Mesenchymal stem cell (in vitro differentiated cells and primary cell): ENCODE results near the gene PHF20.

Experiments
- DNase-seq: peaks from one replicate; pipeline ENCODE4 v3.0.0-alpha.2; 2013
- H2AFZ ChIP-seq: one replicate; pipeline ENCODE4 v1.6.1; 2013; ENCODE audit warnings: low read depth, mild to moderate bottlenecking, control low read depth, inconsistent platforms, low read length, moderate library complexity
- H2AK5ac ChIP-seq: 2 replicates; pipeline ENCODE4 v1.6.1; 2013; ENCODE audit warnings: low read length, moderate library complexity, mild to moderate bottlenecking, inconsistent platforms; ENCODE audit not compliant: severe bottlenecking
- H2BK120ac ChIP-seq: one replicate; pipeline ENCODE4 v1.6.1; 2013; ENCODE audit warnings: low read depth, mild to moderate bottlenecking, inconsistent platforms, low read length, moderate library complexity
- H2BK12ac ChIP-seq, 2 experiments: one replicate each; pipeline ENCODE4 v1.6.1; 2013; ENCODE audit warnings: inconsistent platforms in 2 of 2, low read length in 2 of 2, mild to moderate bottlenecking in 2 of 2, moderate library complexity in 2 of 2, control low read depth in 1 of 2
- H2BK15ac ChIP-seq: one replicate; pipeline ENCODE4 v1.6.1; 2013; ENCODE audit warnings: mild to moderate bottlenecking, low read depth, inconsistent platforms; ENCODE audit not compliant: poor library complexity, severe bottlenecking
- H2BK5ac ChIP-seq: 2 replicates; pipeline ENCODE4 v1.6.1; 2013; ENCODE audit warnings: low read depth, mild to moderate bottlenecking, low read length, control low read depth, inconsistent platforms; ENCODE audit not compliant: poor library complexity, severe bottlenecking
- H3K14ac ChIP-seq, 2 experiments: one replicate each; pipeline ENCODE4 v1.6.1; 2013; ENCODE audit warnings: inconsistent platforms in 2 of 2, low read length in 2 of 2, control low read depth in 1 of 2, mild to moderate bottlenecking in 1 of 2, moderate library complexity in 1 of 2
- H3K18ac ChIP-seq, 2 experiments: one replicate each; pipeline ENCODE4 v1.6.1; 2013; ENCODE audit warnings: inconsistent platforms in 2 of 2, low read length in 2 of 2, control low read depth in 1 of 2, low read depth in 1 of 2, mild to moderate bottlenecking in 1 of 2
- H3K23ac ChIP-seq, 2 experiments: one replicate each; pipeline ENCODE4 v1.6.1; 2013; ENCODE audit warnings: inconsistent platforms in 2 of 2, low read length in 2 of 2, mild to moderate bottlenecking in 2 of 2, moderate library complexity in 2 of 2, control low read depth in 1 of 2
- H3K27ac ChIP-seq: 2 replicates; pipeline ENCODE4 v1.5.1; 2013; ENCODE audit warnings: mild to moderate bottlenecking, moderate library complexity, low read length, control low read depth, inconsistent platforms; ENCODE audit not compliant: poor library complexity, severe bottlenecking
- H3K27me3 ChIP-seq, 2 experiments: 2 replicates each; pipeline versions ENCODE4 v1.6.1 to v1.7.0; 2013; ENCODE audit warnings: low read length in 2 of 2, mild to moderate bottlenecking in 2 of 2, moderate library complexity in 2 of 2, control low read depth in 1 of 2, inconsistent platforms in 1 of 2; ENCODE audit not compliant: control insufficient read depth in 1 of 2, insufficient read depth in 1 of 2
- H3K36me3 ChIP-seq, 2 experiments: 2 replicates each; pipeline versions ENCODE4 v1.6.1 to v1.7.0; 2013; ENCODE audit warnings: low read length in 2 of 2, control low read depth in 1 of 2, inconsistent platforms in 1 of 2, low read depth in 1 of 2, mild to moderate bottlenecking in 1 of 2; ENCODE audit not compliant: insufficient read depth in 2 of 2, control insufficient read depth in 1 of 2
- H3K4ac ChIP-seq, 2 experiments: one replicate each; pipeline ENCODE4 v1.6.1; 2013; ENCODE audit warnings: inconsistent platforms in 2 of 2, low read length in 2 of 2, mild to moderate bottlenecking in 2 of 2, moderate library complexity in 2 of 2, control low read depth in 1 of 2, low read depth in 1 of 2
- H3K4me1 ChIP-seq: 2 replicates; pipeline ENCODE4 v1.6.1; 2013; ENCODE audit warnings: low read depth, low read length, control low read depth; ENCODE audit not compliant: control insufficient read depth, insufficient read depth
- H3K4me2 ChIP-seq: 2 replicates; pipeline ENCODE4 v1.6.1; 2013; ENCODE audit warnings: low read length, mild to moderate bottlenecking, inconsistent platforms; ENCODE audit not compliant: poor library complexity, severe bottlenecking
- H3K4me3 ChIP-seq, 2 experiments: 2 replicates each; pipeline versions ENCODE4 v1.5.1 to v1.7.0; 2013; ENCODE audit warnings: low read length in 2 of 2, mild to moderate bottlenecking in 2 of 2, control low read depth in 1 of 2, low read depth in 1 of 2; ENCODE audit not compliant: insufficient read depth in 1 of 2
- H3K79me1 ChIP-seq: replicated peaks from 2 replicates; pipeline ENCODE4 v1.6.1; 2013; ENCODE audit warnings: mild to moderate bottlenecking, control low read depth, low read length, inconsistent platforms; ENCODE audit not compliant: poor library complexity, severe bottlenecking
- H3K9ac ChIP-seq: 2 replicates; pipeline ENCODE4 v1.7.0; 2013; ENCODE audit warnings: mild to moderate bottlenecking, low read length, moderate library complexity
- H3K9me3 ChIP-seq: 2 replicates; pipeline ENCODE4 v1.7.0; 2013; ENCODE audit warnings: mild to moderate bottlenecking, low read length; ENCODE audit not compliant: control insufficient read depth
- H4K8ac ChIP-seq: one replicate; pipeline ENCODE4 v1.6.1; 2013; ENCODE audit warnings: inconsistent platforms, mild to moderate bottlenecking, low read length, moderate library complexity
- H4K91ac ChIP-seq: one replicate; pipeline ENCODE4 v1.6.1; 2013; ENCODE audit warnings: mild to moderate bottlenecking, low read length, inconsistent platforms
- WGBS: methylation state at CpG from one replicate; pipeline ENCODE4 v1.1.7; 2013; ENCODE audit warnings: mixed read lengths; 5-methylcytosine and 5-hydroxymethylcytosine counted together

The PHF20 gene

GRCh38 chr20:35903843-35904242 lies 132.0 kb downstream of the PHF20 start:
- Histone ChIP-seq H4K8ac (no peak overlapping the region), H3K4me2 (no peak overlapping the region), H3K27ac (no peak overlapping the region), H2BK15ac (no peak overlapping the region), H3K4ac (no peak overlapping the region), H3K18ac (no peak overlapping the region), H3K27me3 (no peaks in the 10 kb centered on the region), H2AK5ac (no peak overlapping the region), H2BK5ac (no peak overlapping the region), H3K4me1 (peaks cover 6% of the 10 kb centered on the region), H3K23ac (no peak overlapping the region), H3K4me3 (no peak overlapping the region), H3K9ac (no peak overlapping the region), H3K79me1 (peaks cover 21% of the 10 kb centered on the region), H3K36me3 (peaks cover 13 to 49% of the 10 kb centered on the region in 2 experiments), H3K9me3 (no peaks in the 10 kb centered on the region), H4K91ac (no peak overlapping the region), H3K14ac (no peak overlapping the region), H2BK120ac (no peak overlapping the region), H2BK12ac (no peak overlapping the region), H2AFZ (no peak overlapping the region)
- 95% methylated on average over 2 of the region's 3 CpGs for WGBS
- DNase-seq: no peak

- H4K8ac ChIP-seq: no peak overlapping the region
- H3K9ac ChIP-seq: no peak overlapping the region
- no peak overlapping the region for H3K27ac ChIP-seq
- H2AK5ac ChIP-seq: no peak overlapping the region
- no peak overlapping the region for H3K4me2 ChIP-seq
- H3K79me1 ChIP-seq: peaks cover 18% of the 10 kb centered on the region
- 95% methylated on average over 4 of the region's 4 CpGs for WGBS
- H3K23ac ChIP-seq: no peak overlapping the region
- no peak overlapping the region for H2BK12ac ChIP-seq
- no peak overlapping the region for H3K4ac ChIP-seq
- H4K91ac ChIP-seq: no peak overlapping the region
- no peak overlapping the region for H2BK120ac ChIP-seq
- peaks cover 6% of the 10 kb centered on the region for H3K4me1 ChIP-seq
- no peak for DNase-seq
- peaks cover 7 to 43% of the 10 kb centered on the region in 2 experiments for H3K36me3 ChIP-seq
- no peak overlapping the region for H2BK15ac ChIP-seq
- H2BK5ac ChIP-seq: no peak overlapping the region
- H3K9me3 ChIP-seq: no peaks in the 10 kb centered on the region
- no peak overlapping the region for H3K18ac ChIP-seq
- no peak overlapping the region for H3K14ac ChIP-seq
- H2AFZ ChIP-seq: no peak overlapping the region
- no peaks in the 10 kb centered on the region for H3K27me3 ChIP-seq
- H3K4me3 ChIP-seq: no peak overlapping the region
Measured at GRCh38 chr20:35904982-35905663, 133.3 kb downstream of the PHF20 start.

GRCh38 chr20:35907017-35907701 lies 135.3 kb downstream of the PHF20 start:
- H2AK5ac ChIP-seq: no peak overlapping the region
- no peak overlapping the region for H3K4me2 ChIP-seq
- H3K4me3 ChIP-seq: no peak overlapping the region
- peaks cover 20% of the 10 kb centered on the region for H3K79me1 ChIP-seq
- no peak overlapping the region for H4K8ac ChIP-seq
- DNase-seq: no peak
- H3K14ac ChIP-seq: no peak overlapping the region
- H3K27ac ChIP-seq: no peak overlapping the region
- no peak overlapping the region for H3K9ac ChIP-seq
- no peaks in the 10 kb centered on the region for H3K9me3 ChIP-seq
- no peak overlapping the region for H3K4ac ChIP-seq
- H2BK5ac ChIP-seq: no peak overlapping the region
- WGBS: 94% methylated on average over 7 of the region's 7 CpGs
- H2BK12ac ChIP-seq: no peak overlapping the region
- peaks cover 6% of the 10 kb centered on the region for H3K4me1 ChIP-seq
- no peaks in the 10 kb centered on the region for H3K27me3 ChIP-seq
- H2BK120ac ChIP-seq: no peak overlapping the region
- H2AFZ ChIP-seq: no peak overlapping the region
- no peak overlapping the region for H4K91ac ChIP-seq
- H3K36me3 ChIP-seq: peaks cover 12 to 43% of the 10 kb centered on the region in 2 experiments
- no peak overlapping the region for H2BK15ac ChIP-seq
- H3K23ac ChIP-seq: no peak overlapping the region
- no peak overlapping the region for H3K18ac ChIP-seq

- H3K4me3 ChIP-seq: no peak overlapping the region
- H3K23ac ChIP-seq: no peak overlapping the region
- no peak overlapping the region for H2BK15ac ChIP-seq
- no peak overlapping the region for H3K27ac ChIP-seq
- H4K91ac ChIP-seq: no peak overlapping the region
- peaks cover 21% of the 10 kb centered on the region for H3K79me1 ChIP-seq
- H3K4me1 ChIP-seq: peaks cover 2% of the 10 kb centered on the region
- H3K36me3 ChIP-seq: peaks cover 14 to 46% of the 10 kb centered on the region in 2 experiments
- no peak overlapping the region for H2AK5ac ChIP-seq
- H3K9ac ChIP-seq: no peak overlapping the region
- no peak overlapping the region for H4K8ac ChIP-seq
- no peak overlapping the region for H2BK12ac ChIP-seq
- no peak overlapping the region for H2BK5ac ChIP-seq
- no peaks in the 10 kb centered on the region for H3K9me3 ChIP-seq
- no peak overlapping the region for H3K4me2 ChIP-seq
- no peak overlapping the region for H2AFZ ChIP-seq
- DNase-seq: no peak
- no peak overlapping the region for H3K4ac ChIP-seq
- no peaks in the 10 kb centered on the region for H3K27me3 ChIP-seq
- H3K14ac ChIP-seq: no peak overlapping the region
- no peak overlapping the region for H3K18ac ChIP-seq
- no peak overlapping the region for H2BK120ac ChIP-seq
Measured at GRCh38 chr20:35908007-35908406, 136.2 kb downstream of the PHF20 start.
